Gastrocnemius medialis (tissue), 4 donors: Measurements from ENCODE around the gene SHROOM4. TPM values are rescaled to one million over a fixed set of nuclear protein-coding genes. Genes with fewer than 3 reads are reported as not detected.

ENCODE experiments used
- ATAC-seq, 2 donors: fragments of 150-250 bp; one replicate each; pipeline ENCODE4 v1.9.1; 2016
- DNase-seq, 2 donors: peaks; one replicate each; pipeline ENCODE4 v3.0.0-alpha.2; 2019
- H3K27ac ChIP-seq, 4 donors: fragments of 200-600 bp; sonication (generic); 1 replicate in 1 of 4; 2 replicates in 3 of 4; pipeline ENCODE4 v1.5.1; 2016 to 2018; ENCODE audit warnings: mild to moderate bottlenecking in 2 of 4, moderate library complexity in 1 of 4
- H3K27me3 ChIP-seq, 3 donors: fragments of 200-600 bp; sonication (generic) in 2 of 3; 1 replicate in 1 of 3; 2 replicates in 2 of 3; pipeline versions ENCODE4 v1.5.1 to v1.6.0; 2016 to 2019; ENCODE audit warnings: mild to moderate bottlenecking in 1 of 3, moderate library complexity in 1 of 3
- H3K36me3 ChIP-seq, 2 donors: fragments of 200-600 bp; sonication (generic) in 1 of 2; one replicate each; pipeline ENCODE4 v1.5.1; 2017 to 2018
- H3K4me1 ChIP-seq, 2 donors: fragments of 200-600 bp; sonication (generic) in 1 of 2; one replicate each; pipeline ENCODE4 v1.5.1; 2016 to 2017; ENCODE audit warnings: mild to moderate bottlenecking in 2 of 2
- H3K4me3 ChIP-seq, 4 donors: fragments of 200-600 bp; sonication (generic) in 3 of 4; 1 replicate in 1 of 4; 2 replicates in 3 of 4; pipeline ENCODE4 v1.5.1; 2016 to 2019; ENCODE audit warnings: mild to moderate bottlenecking in 2 of 4
- H3K9me3 ChIP-seq, 3 donors: fragments of 200-600 bp; sonication (generic) in 2 of 3; 1 replicate in 1 of 3; 2 replicates in 2 of 3; pipeline ENCODE4 v1.5.1; 2016 to 2019
- CTCF ChIP-seq, 5 experiments: fragments of 450-650 bp in 3 of 5; fragments of 200-600 bp in 2 of 5; sonication (generic) in 2 of 5; IDR thresholded peaks in 4 of 5; conservative IDR thresholded peaks in 1 of 5; 1 replicate in 4 of 5; 2 replicates in 1 of 5; pipeline ENCODE4 v1.5.1; 2016 to 2019; ENCODE audit warnings: antibody characterized with exemption in 5 of 5, mild to moderate bottlenecking in 3 of 5, moderate library complexity in 3 of 5
- POLR2A ChIP-seq, 2 donors: fragments of 450-650 bp; IDR thresholded peaks; one replicate each; pipeline ENCODE4 v1.6.1; 2017; ENCODE audit warnings: antibody characterized with exemption in 2 of 2, mild to moderate bottlenecking in 2 of 2, moderate library complexity in 2 of 2
- in situ Hi-C, 4 donors: fragments of 200-750 bp; cut with MboI; loops; one replicate each; pipeline versions ENCODE4 v1.15.0 to v1.8.0; 2017; ENCODE audit warnings: low sequenced_read_pairs in 4 of 4
- intact Hi-C: fragments of 100-400 bp; cut with DNase I; formaldehyde crosslinking; loops from one replicate; pipeline ENCODE4 v1.15.1; 2023; ENCODE audit warnings: low total_unique reads
- total RNA-seq, 4 donors: library from RNA; depleted of rRNA; stranded (reverse); fragments of >200 nt; gene quantifications; one replicate each; pipeline versions ENCODE4 v1.1.0 to v1.2.3, GENCODE V29; 2016

SHROOM4 gene
- total RNA-seq, 4 donors from 2014 or later = 3.8 to 6.1 (median 4.5) TPM

GRCh38 chrX:50586407-50586806 is 227.6 kb downstream of the SHROOM4 start:
- no peak for ATAC-seq
- intact Hi-C loops (no loop called here), in situ Hi-C loops (loop anchor here in 3 of 4 donors (25.0 kb wide), 1 partner anchor 674 kb away; the partner anchor contains the start of gene CLCN5 (in 3 of the 3))
- no peak overlapping the region for H3K27ac ChIP-seq
- H3K27me3 ChIP-seq = no peaks in the 10 kb centered on the region
- H3K9me3 ChIP-seq = no peaks in the 10 kb centered on the region
- DNase-seq = no peak
- no peaks in the 10 kb centered on the region for H3K4me1 ChIP-seq
- no peaks in the 10 kb centered on the region for H3K36me3 ChIP-seq
- H3K4me3 ChIP-seq = no peak overlapping the region
- TF ChIP-seq POLR2A (IDR thresholded peaks at IDR 0.05) (no peak), CTCF (IDR thresholded peaks at IDR 0.05 in 4 of 5, conservative IDR thresholded peaks at IDR 0.05 in 1 of 5) (no peak)

- no peak overlapping the region for H3K27ac ChIP-seq
- in situ Hi-C loops = loop anchor here in 3 of 4 donors (25.0 kb wide), 1 partner anchor 669 kb away; the partner anchor contains the start of gene CLCN5 (in 3 of the 3)
- no peaks in the 10 kb centered on the region for H3K9me3 ChIP-seq
- H3K4me1 ChIP-seq = no peaks in the 10 kb centered on the region
- no peak overlapping the region for H3K4me3 ChIP-seq
- H3K27me3 ChIP-seq = no peaks in the 10 kb centered on the region
- ATAC-seq = no peak
- no peaks in the 10 kb centered on the region for H3K36me3 ChIP-seq
- no peak for TF ChIP-seq CTCF (IDR thresholded peaks at IDR 0.05 in 4 of 5, conservative IDR thresholded peaks at IDR 0.05 in 1 of 5)
- no peak for TF ChIP-seq POLR2A (IDR thresholded peaks at IDR 0.05)
- no peak for DNase-seq
- intact Hi-C loops = loop anchor here (5.0 kb wide), 2 partner anchors 484 to 664 kb away; no protein-coding TSS in a partner anchor
Observed at GRCh38 chrX:50581405-50581804, 232.6 kb downstream of the SHROOM4 start.

GRCh38 chrX:50579955-50580354 is 234.0 kb downstream of the SHROOM4 start:
- Histone ChIP-seq H3K4me1 (no peaks in the 10 kb centered on the region), H3K4me3 (no peak overlapping the region), H3K27ac (no peak overlapping the region), H3K9me3 (no peaks in the 10 kb centered on the region), H3K27me3 (no peaks in the 10 kb centered on the region), H3K36me3 (no peaks in the 10 kb centered on the region)
- no peak for ATAC-seq
- in situ Hi-C loops (loop anchor here in 3 of 4 donors (25.0 kb wide), 1 partner anchor 668 kb away; the partner anchor contains the start of gene CLCN5 (in 3 of the 3)), intact Hi-C loops (loop anchor here (5.0 kb wide), 2 partner anchors 483 to 663 kb away; no protein-coding TSS in a partner anchor)
- TF ChIP-seq POLR2A (IDR thresholded peaks at IDR 0.05) (no peak), CTCF (IDR thresholded peaks at IDR 0.05 in 4 of 5, conservative IDR thresholded peaks at IDR 0.05 in 1 of 5) (peak in 3 of 5 experiments; percentile 26 to 54 (median 30))
- DNase-seq = no peak

- Histone ChIP-seq H3K27me3 (no peaks in the 10 kb centered on the region), H3K36me3 (no peaks in the 10 kb centered on the region), H3K27ac (no peak overlapping the region), H3K4me1 (no peaks in the 10 kb centered on the region), H3K9me3 (no peaks in the 10 kb centered on the region), H3K4me3 (no peak overlapping the region)
- DNase-seq (no peak), ATAC-seq (no peak)
- TF ChIP-seq POLR2A (IDR thresholded peaks at IDR 0.05) = no peak
- no peak for TF ChIP-seq CTCF (IDR thresholded peaks at IDR 0.05 in 4 of 5, conservative IDR thresholded peaks at IDR 0.05 in 1 of 5)
- in situ Hi-C loops (loop anchor here in 3 of 4 donors (25.0 kb wide), 1 partner anchor 665 kb away; the partner anchor contains the start of gene CLCN5 (in 3 of the 3)), intact Hi-C loops (no loop called here)
Observed at GRCh38 chrX:50577326-50577725, 236.7 kb downstream of the SHROOM4 start.

GRCh38 chrX:50567636-50568035 is 246.4 kb downstream of the SHROOM4 start:
- no peak for ATAC-seq

More at GRCh38 chrX:50567636-50568035, 246.4 kb downstream of the SHROOM4 start:
- Histone ChIP-seq H3K27me3 (no peaks in the 10 kb centered on the region), H3K4me1 (no peaks in the 10 kb centered on the region), H3K4me3 (no peak overlapping the region), H3K36me3 (no peaks in the 10 kb centered on the region), H3K27ac (no peak overlapping the region), H3K9me3 (no peaks in the 10 kb centered on the region)
- intact Hi-C loops (no loop called here), in situ Hi-C loops (no loop called here)
- TF ChIP-seq CTCF (IDR thresholded peaks at IDR 0.05 in 4 of 5, conservative IDR thresholded peaks at IDR 0.05 in 1 of 5) = no peak
- TF ChIP-seq POLR2A (IDR thresholded peaks at IDR 0.05) = no peak
- no peak for DNase-seq
